HG03064 (cell line): ENCODE results near the gene MTMR3.
"Not testable (repeated sequence)": the region's sequence is repeated elsewhere in the genome, so short reads cannot be mapped to it uniquely, and the experiment has no call there.

Source experiments
- ATAC-seq: cut with Tn5 transposase; IDR thresholded peaks from one replicate; pipeline ENCODE4 v1.9.1; 2021; ENCODE audit warnings: low read depth; ENCODE audit not compliant: unreplicated experiment

Gene MTMR3

GRCh38 chr22:30044881-30045493, 162.0 kb downstream of the MTMR3 start:
- ATAC-seq = no peak

GRCh38 chr22:30045494-30045887, 162.5 kb downstream of the MTMR3 start:
- ATAC-seq = no peak

GRCh38 chr22:30045901-30046715, 163.1 kb downstream of the MTMR3 start:
- no peak for ATAC-seq

- no peak for ATAC-seq
Measured at GRCh38 chr22:30046716-30047363, 163.9 kb downstream of the MTMR3 start.

- ATAC-seq = no peak
Measured at GRCh38 chr22:30047364-30047738, 164.4 kb downstream of the MTMR3 start.

- no peak for ATAC-seq
Measured at GRCh38 chr22:30048681-30049080, 165.7 kb downstream of the MTMR3 start.

- ATAC-seq = no peak
Measured at GRCh38 chr22:30054067-30054763, 171.2 kb downstream of the MTMR3 start.

- ATAC-seq = no peak
Measured at GRCh38 chr22:30054764-30055069, 171.7 kb downstream of the MTMR3 start.

GRCh38 chr22:30056015-30056414, 173.0 kb downstream of the MTMR3 start:
- ATAC-seq = no peak

- ATAC-seq = no peak
Measured at GRCh38 chr22:30057375-30057774, 174.4 kb downstream of the MTMR3 start.

- not testable (repeated sequence) for ATAC-seq
Measured at GRCh38 chr22:30059346-30060020, 176.5 kb downstream of the MTMR3 start.

- ATAC-seq = not testable (repeated sequence)
Measured at GRCh38 chr22:30061094-30061493, 178.1 kb downstream of the MTMR3 start.

GRCh38 chr22:30062259-30062658, 179.3 kb downstream of the MTMR3 start:
- no peak for ATAC-seq

- ATAC-seq = no peak
Measured at GRCh38 chr22:30062950-30063349, 180.0 kb downstream of the MTMR3 start.

GRCh38 chr22:30064172-30064571, 181.2 kb downstream of the MTMR3 start:
- no peak for ATAC-seq

GRCh38 chr22:30073743-30074142, 190.8 kb downstream of the MTMR3 start:
- ATAC-seq = no peak

GRCh38 chr22:30074147-30074546, 191.2 kb downstream of the MTMR3 start:
- ATAC-seq = no peak

- ATAC-seq = no peak
Measured at GRCh38 chr22:30074994-30075393, 192.0 kb downstream of the MTMR3 start.

GRCh38 chr22:30077279-30077880, 194.4 kb downstream of the MTMR3 start:
- no peak for ATAC-seq
